OCI-LY1 (cell line): ENCODE measurements around the gene TMEM218.

Experiments used
- H2AFZ ChIP-seq: fragments of 200-600 bp; sonication (generic), shearing (Covaris generic); 2 replicates; pipeline ENCODE4 v1.6.0; 2014; ENCODE audit warnings: antibody characterized with exemption, mild to moderate bottlenecking, low read length
- H3F3A ChIP-seq: fragments of 200-600 bp; sonication (generic), shearing (Covaris generic); 2 replicates; pipeline ENCODE4 v1.6.0; 2014; ENCODE audit warnings: mild to moderate bottlenecking, antibody characterized with exemption, low read length, moderate library complexity; ENCODE audit not compliant: insufficient read depth
- H3K27ac ChIP-seq: fragments of 200-600 bp; sonication (generic); 2 replicates; pipeline ENCODE4 v1.5.1; 2014; ENCODE audit warnings: low read length, mixed run types, mild to moderate bottlenecking, low read depth; ENCODE audit not compliant: poor library complexity, severe bottlenecking
- H3K27me3 ChIP-seq: fragments of 200-600 bp; sonication (generic); 2 replicates; pipeline ENCODE4 v1.6.0; 2014; ENCODE audit warnings: antibody characterized with exemption, mild to moderate bottlenecking, low read length, moderate library complexity; ENCODE audit not compliant: insufficient read depth
- H3K36me3 ChIP-seq: fragments of 200-600 bp; sonication (generic); 2 replicates; pipeline ENCODE4 v1.6.1; 2014; ENCODE audit warnings: mild to moderate bottlenecking, antibody characterized with exemption, low read length, moderate library complexity, mixed read lengths; ENCODE audit not compliant: insufficient read depth
- H3K4me1 ChIP-seq: fragments of 200-600 bp; sonication (generic); 2 replicates; pipeline ENCODE4 v1.5.1; 2014; ENCODE audit warnings: mild to moderate bottlenecking, low read length, moderate library complexity; ENCODE audit not compliant: insufficient read depth, severe bottlenecking
- H3K4me2 ChIP-seq: fragments of 200-600 bp; sonication (generic), shearing (Covaris generic); 2 replicates; pipeline ENCODE4 v1.6.1; 2014; ENCODE audit warnings: low read length
- H3K4me3 ChIP-seq: fragments of 200-600 bp; sonication (generic); 2 replicates; pipeline ENCODE4 v1.5.1; 2014; ENCODE audit warnings: low read length, low read depth, mild to moderate bottlenecking, mixed read lengths; ENCODE audit not compliant: poor library complexity, severe bottlenecking
- H3K79me2 ChIP-seq: fragments of 200-600 bp; shearing (Covaris generic); 2 replicates; pipeline ENCODE4 v1.6.1; 2016; ENCODE audit warnings: mixed run types, low read length, mixed read lengths; ENCODE audit not compliant: insufficient read depth
- H3K9ac ChIP-seq: fragments of 200-600 bp; sonication (generic), shearing (Covaris generic); 2 replicates; pipeline ENCODE4 v1.6.1; 2014; ENCODE audit warnings: mild to moderate bottlenecking, low read length, mixed read lengths
- H3K9me2 ChIP-seq: fragments of 200-600 bp; sonication (generic), shearing (Covaris generic); 2 replicates; pipeline ENCODE4 v1.6.1; 2014; ENCODE audit warnings: low read depth, mild to moderate bottlenecking, low read length, mixed read lengths
- H3K9me3 ChIP-seq: fragments of 200-600 bp; shearing (Covaris generic); 2 replicates; pipeline ENCODE4 v1.6.1; 2014; ENCODE audit warnings: low read length, mixed read lengths
- H4K20me1 ChIP-seq: fragments of 200-600 bp; sonication (generic), shearing (Covaris generic); 2 replicates; pipeline ENCODE4 v1.6.0; 2016; ENCODE audit warnings: mild to moderate bottlenecking, low read length; ENCODE audit not compliant: insufficient read depth
- CTCF ChIP-seq: fragments of 200-600 bp; sonication (generic), shearing (Covaris generic); IDR thresholded peaks from 2 replicates; pipeline ENCODE4 v1.5.1; 2017; ENCODE audit warnings: mild to moderate bottlenecking, antibody characterized with exemption, low read length, moderate library complexity, mixed read lengths
- EZH2 ChIP-seq: fragments of 200-600 bp; sonication (generic), shearing (Covaris generic); IDR thresholded peaks from 2 replicates; pipeline ENCODE4 v1.8.0; 2017; ENCODE audit warnings: borderline replicate concordance, mixed run types, mild to moderate bottlenecking, antibody characterized with exemption, low read length, moderate library complexity, mixed read lengths

The TMEM218 gene

GRCh38 chr11:125154378-125155099 lies 43.1 kb upstream of the TMEM218 start:
- H3K4me1 ChIP-seq, result no peaks in the 10 kb centered on the region
- H3F3A ChIP-seq, result no peaks in the 10 kb centered on the region
- TF ChIP-seq CTCF (no peak), EZH2 (no peak)
- H3K27me3 ChIP-seq, result no peaks in the 10 kb centered on the region
- H3K4me3 ChIP-seq, result no peak overlapping the region
- no peak overlapping the region for H3K9ac ChIP-seq
- no peaks in the 10 kb centered on the region for H3K79me2 ChIP-seq
- no peaks in the 10 kb centered on the region for H3K9me3 ChIP-seq
- no peaks in the 10 kb centered on the region for H4K20me1 ChIP-seq
- H2AFZ ChIP-seq, result no peak overlapping the region
- no peak overlapping the region for H3K27ac ChIP-seq
- H3K9me2 ChIP-seq, result no peaks in the 10 kb centered on the region
- no peaks in the 10 kb centered on the region for H3K36me3 ChIP-seq
- no peak overlapping the region for H3K4me2 ChIP-seq

GRCh38 chr11:125153837-125154236 lies 42.4 kb upstream of the TMEM218 start:
- H4K20me1 ChIP-seq, result no peaks in the 10 kb centered on the region
- H3K9me3 ChIP-seq, result no peaks in the 10 kb centered on the region
- H3K27me3 ChIP-seq, result no peaks in the 10 kb centered on the region
- no peak for TF ChIP-seq CTCF
- no peak for TF ChIP-seq EZH2
- H3K4me2 ChIP-seq, result no peak overlapping the region
- no peak overlapping the region for H2AFZ ChIP-seq
- no peaks in the 10 kb centered on the region for H3K79me2 ChIP-seq
- no peak overlapping the region for H3K9ac ChIP-seq
- no peaks in the 10 kb centered on the region for H3K4me1 ChIP-seq
- H3K9me2 ChIP-seq, result no peaks in the 10 kb centered on the region
- no peaks in the 10 kb centered on the region for H3F3A ChIP-seq
- H3K27ac ChIP-seq, result no peak overlapping the region
- H3K36me3 ChIP-seq, result no peaks in the 10 kb centered on the region
- H3K4me3 ChIP-seq, result no peak overlapping the region

GRCh38 chr11:125148743-125149142 lies 37.3 kb upstream of the TMEM218 start:
- no peaks in the 10 kb centered on the region for H3K79me2 ChIP-seq
- H4K20me1 ChIP-seq, result no peaks in the 10 kb centered on the region
- no peaks in the 10 kb centered on the region for H3K9me3 ChIP-seq
- H3K27ac ChIP-seq, result no peak overlapping the region
- TF ChIP-seq EZH2, result no peak
- no peak for TF ChIP-seq CTCF
- no peaks in the 10 kb centered on the region for H3F3A ChIP-seq
- H3K4me3 ChIP-seq, result no peak overlapping the region
- H3K9me2 ChIP-seq, result no peaks in the 10 kb centered on the region
- H3K36me3 ChIP-seq, result no peaks in the 10 kb centered on the region
- H3K4me2 ChIP-seq, result no peak overlapping the region
- no peaks in the 10 kb centered on the region for H3K4me1 ChIP-seq
- H3K27me3 ChIP-seq, result no peaks in the 10 kb centered on the region
- no peak overlapping the region for H2AFZ ChIP-seq
- H3K9ac ChIP-seq, result no peak overlapping the region
